Measurements from ENCODE around the gene HOMER2.

The HOMER2 gene

GRCh38 chr15:82923744-82924143 lies 28.8 kb downstream of the HOMER2 start:
- no peak for TF ChIP-seq CTCF (conservative IDR thresholded peaks at IDR 0.05; ENCODE audit: control insufficient read depth, insufficient read depth, low read depth, low read length)
- DNase-seq (ENCODE audit: low read depth): no peak
- no peak overlapping the region for H3K4me3 ChIP-seq (ENCODE audit: control insufficient read depth, low read depth, low read length)

- DNase-seq (ENCODE audit: low read depth): no peak
- no peak for TF ChIP-seq CTCF (conservative IDR thresholded peaks at IDR 0.05; ENCODE audit: control insufficient read depth, insufficient read depth, low read depth, low read length)
- no peak overlapping the region for H3K4me3 ChIP-seq (ENCODE audit: control insufficient read depth, low read depth, low read length)
These were observed 29.8 kb downstream of the HOMER2 start for GRCh38 chr15:82922737-82923136.

- no peak overlapping the region for H3K4me3 ChIP-seq (ENCODE audit: control insufficient read depth, low read depth, low read length)
- no peak for TF ChIP-seq CTCF (conservative IDR thresholded peaks at IDR 0.05; ENCODE audit: control insufficient read depth, insufficient read depth, low read depth, low read length)
- no peak for DNase-seq (ENCODE audit: low read depth)
These were observed 30.6 kb downstream of the HOMER2 start for GRCh38 chr15:82921939-82922338.

GRCh38 chr15:82921242-82921641 lies 31.3 kb downstream of the HOMER2 start:
- no peak for TF ChIP-seq CTCF (conservative IDR thresholded peaks at IDR 0.05; ENCODE audit: control insufficient read depth, insufficient read depth, low read depth, low read length)
- DNase-seq (ENCODE audit: low read depth): no peak
- H3K4me3 ChIP-seq (ENCODE audit: control insufficient read depth, low read depth, low read length): no peak overlapping the region

- no peak for TF ChIP-seq CTCF (conservative IDR thresholded peaks at IDR 0.05; ENCODE audit: control insufficient read depth, insufficient read depth, low read depth, low read length)
- no peak overlapping the region for H3K4me3 ChIP-seq (ENCODE audit: control insufficient read depth, low read depth, low read length)
- DNase-seq (ENCODE audit: low read depth): no peak
These were observed 33.2 kb downstream of the HOMER2 start for GRCh38 chr15:82919231-82919886.

- no peak overlapping the region for H3K4me3 ChIP-seq (ENCODE audit: control insufficient read depth, low read depth, low read length)
- TF ChIP-seq CTCF (conservative IDR thresholded peaks at IDR 0.05; ENCODE audit: control insufficient read depth, insufficient read depth, low read depth, low read length): no peak
- no peak for DNase-seq (ENCODE audit: low read depth)
These were observed 33.8 kb downstream of the HOMER2 start for GRCh38 chr15:82918607-82919230.

All from fibroblast of mammary gland (primary cell).